Vagina (tissue), 2 donors: ENCODE measurements around the gene RALGAPB. TPM values are rescaled to one million over a fixed set of nuclear protein-coding genes. Genes with fewer than 3 reads are reported as not detected.

Experiments
- DNase-seq, 2 donors: peaks; one replicate each; pipeline ENCODE4 v3.0.0-alpha.2; 2017; ENCODE audit errors: extremely low spot score in 2 of 2
- H3K27ac ChIP-seq: fragments of 200-600 bp; sonication (generic); one replicate; pipeline ENCODE4 v1.5.1; 2019
- H3K27me3 ChIP-seq: fragments of 200-600 bp; sonication (generic); one replicate; pipeline ENCODE4 v1.5.1; 2019
- H3K36me3 ChIP-seq, 2 donors: fragments of 200-600 bp; sonication (generic); one replicate each; pipeline ENCODE4 v1.5.1; 2017 to 2019
- H3K4me1 ChIP-seq: fragments of 200-600 bp; sonication (generic); one replicate; pipeline ENCODE4 v1.5.1; 2019
- H3K4me3 ChIP-seq, 2 donors: fragments of 200-600 bp; sonication (generic); 1 replicate in 1 of 2; 2 replicates in 1 of 2; pipeline ENCODE4 v1.5.1; 2016 to 2019
- H3K9me3 ChIP-seq: fragments of 200-600 bp; sonication (generic); one replicate; pipeline ENCODE4 v1.5.1; 2019
- CTCF ChIP-seq, 3 experiments: fragments of 450-650 bp in 2 of 3; fragments of 200-600 bp in 1 of 3; sonication (generic) in 1 of 3; IDR thresholded peaks; one replicate each; pipeline ENCODE4 v1.5.1; 2017 to 2019; ENCODE audit warnings: antibody characterized with exemption in 3 of 3, mild to moderate bottlenecking in 2 of 3, moderate library complexity in 2 of 3
- POLR2A ChIP-seq, 2 donors: fragments of 450-650 bp; IDR thresholded peaks; one replicate each; pipeline ENCODE4 v1.6.1; 2017; ENCODE audit warnings: antibody characterized with exemption in 2 of 2, mild to moderate bottlenecking in 2 of 2, moderate library complexity in 2 of 2
- POLR2AphosphoS5 ChIP-seq, 2 donors: sonication (generic); formaldehyde crosslinking; IDR thresholded peaks; one replicate each; pipeline ENCODE4 v1.9.0; 2017; ENCODE audit warnings: antibody characterized with exemption in 2 of 2, mild to moderate bottlenecking in 2 of 2, low read depth in 1 of 2; ENCODE audit not compliant: insufficient read depth in 1 of 2
- intact Hi-C: fragments of 100-400 bp; cut with DNase I; formaldehyde crosslinking; loops from one replicate; pipeline ENCODE4 v1.15.1; 2023
- total RNA-seq: library from RNA; depleted of rRNA; stranded (reverse); fragments of >200 nt; gene quantifications from one replicate; pipeline ENCODE4 v1.2.3, GENCODE V29; 2016

The RALGAPB gene
- total RNA-seq, 1 donor from 2014 or later = 45.2 TPM

DNA sequence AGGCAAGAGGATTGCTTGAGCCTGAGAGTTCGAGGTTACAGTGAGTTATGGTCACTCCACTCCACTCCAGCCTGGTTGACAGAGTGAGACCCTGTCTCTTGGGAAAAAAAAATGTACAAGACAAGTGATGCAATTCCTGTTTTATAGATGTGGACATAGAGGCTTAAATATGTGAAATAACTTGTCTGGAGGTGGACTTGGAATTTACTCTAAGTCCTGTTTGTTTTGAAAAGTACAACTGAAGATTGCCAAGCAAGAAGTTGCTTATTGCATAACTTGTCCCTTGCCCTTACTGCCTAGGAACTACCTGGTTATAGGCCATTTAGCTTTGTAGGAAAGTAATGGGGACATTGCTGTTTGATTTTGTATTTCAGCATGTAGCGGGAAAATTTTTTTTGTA lies 82.3 kb downstream of the RALGAPB start:
- no peaks in the 10 kb centered on the region for H3K4me1 ChIP-seq

DNA sequence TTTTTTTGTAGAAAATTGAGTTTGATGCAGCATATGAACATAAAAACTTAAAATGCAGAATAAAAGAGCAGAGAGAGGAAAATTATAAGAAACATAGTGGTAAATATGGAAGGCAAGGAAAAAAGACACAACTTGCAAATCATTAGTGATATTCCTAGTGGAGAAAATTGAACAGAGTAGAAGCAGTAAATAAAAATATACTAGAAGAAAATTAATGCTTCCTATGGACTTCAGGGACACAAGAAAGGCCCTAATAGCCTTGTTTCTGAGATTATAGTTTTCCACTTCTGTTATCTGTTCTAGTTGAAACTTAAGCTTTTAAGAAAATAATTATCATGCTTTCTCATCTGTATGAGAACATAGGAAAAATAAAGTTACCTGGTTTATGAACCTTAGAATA lies 82.8 kb downstream of the RALGAPB start:
- TF ChIP-seq CTCF (IDR thresholded peaks at IDR 0.05) = no peak
- TF ChIP-seq POLR2AphosphoS5 (IDR thresholded peaks at IDR 0.05; ENCODE audit: insufficient read depth in 1 of 2, low read depth in 1 of 2) = no peak
- TF ChIP-seq POLR2A (IDR thresholded peaks at IDR 0.05) = no peak
- no peak overlapping the region for H3K27ac ChIP-seq
- peaks cover 0 to 84% of the 10 kb centered on the region in 2 donors for H3K36me3 ChIP-seq
- DNase-seq = no peak
- no peaks in the 10 kb centered on the region for H3K4me1 ChIP-seq
- no peak overlapping the region for H3K4me3 ChIP-seq
- no peaks in the 10 kb centered on the region for H3K9me3 ChIP-seq
- intact Hi-C loops = no loop called here
- H3K27me3 ChIP-seq = no peaks in the 10 kb centered on the region

More for the DNA sequence above, 82.3 kb downstream of the RALGAPB start:
- intact Hi-C loops = no loop called here
- TF ChIP-seq CTCF (IDR thresholded peaks at IDR 0.05) = no peak
- TF ChIP-seq POLR2A (IDR thresholded peaks at IDR 0.05) = no peak
- no peak for TF ChIP-seq POLR2AphosphoS5 (IDR thresholded peaks at IDR 0.05; ENCODE audit: insufficient read depth in 1 of 2, low read depth in 1 of 2)
- Histone ChIP-seq H3K27ac (no peak overlapping the region), H3K9me3 (no peaks in the 10 kb centered on the region), H3K36me3 (peaks cover 0 to 84% of the 10 kb centered on the region in 2 donors), H3K4me3 (no peak overlapping the region), H3K27me3 (no peaks in the 10 kb centered on the region)
- DNase-seq = no peak

- Histone ChIP-seq H3K36me3 (peaks cover 0 to 73% of the 10 kb centered on the region in 2 donors), H3K9me3 (no peaks in the 10 kb centered on the region), H3K27ac (no peak overlapping the region), H3K27me3 (no peaks in the 10 kb centered on the region), H3K4me3 (no peak overlapping the region), H3K4me1 (no peaks in the 10 kb centered on the region)
- intact Hi-C loops = no loop called here
- TF ChIP-seq CTCF (IDR thresholded peaks at IDR 0.05) (no peak), POLR2A (IDR thresholded peaks at IDR 0.05) (no peak), POLR2AphosphoS5 (IDR thresholded peaks at IDR 0.05; ENCODE audit: insufficient read depth in 1 of 2, low read depth in 1 of 2) (no peak)
- DNase-seq = no peak
Observed at GRCh38 chr20:38557174-38557573, 84.5 kb downstream of the RALGAPB start.

GRCh38 chr20:38558596-38559360 lies 86.1 kb downstream of the RALGAPB start:
- intact Hi-C loops = no loop called here
- DNase-seq = no peak
- TF ChIP-seq CTCF (IDR thresholded peaks at IDR 0.05) (no peak), POLR2A (IDR thresholded peaks at IDR 0.05) (no peak)
- Histone ChIP-seq H3K27ac (no peak overlapping the region), H3K4me1 (no peaks in the 10 kb centered on the region), H3K4me3 (no peak overlapping the region), H3K9me3 (no peaks in the 10 kb centered on the region), H3K27me3 (no peaks in the 10 kb centered on the region), H3K36me3 (peaks cover 0 to 64% of the 10 kb centered on the region in 2 donors)

DNA sequence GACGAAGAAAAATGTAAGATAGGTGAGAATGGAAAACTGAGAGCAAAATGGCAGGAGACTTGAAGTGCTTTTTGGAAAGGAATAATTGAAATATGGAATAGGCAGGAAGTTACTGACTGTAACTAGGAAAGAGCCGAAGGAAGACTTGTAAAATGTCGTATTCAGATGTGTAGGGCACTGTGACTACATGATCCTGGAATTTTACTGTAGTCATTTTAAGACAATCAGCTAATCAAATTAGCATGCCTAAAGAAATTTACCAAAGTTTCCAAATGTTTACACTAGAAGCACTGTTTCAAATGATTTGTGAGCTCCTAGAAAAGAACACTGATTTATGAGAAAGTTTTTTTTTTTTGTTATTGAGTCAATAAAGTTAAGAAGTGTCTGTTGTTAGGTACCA lies 87.1 kb downstream of the RALGAPB start:
- Histone ChIP-seq H3K27me3 (no peaks in the 10 kb centered on the region), H3K4me3 (no peak overlapping the region), H3K9me3 (no peaks in the 10 kb centered on the region), H3K4me1 (no peaks in the 10 kb centered on the region), H3K36me3 (peaks cover 0 to 56% of the 10 kb centered on the region in 2 donors), H3K27ac (no peak overlapping the region)
- intact Hi-C loops = no loop called here
- TF ChIP-seq CTCF (IDR thresholded peaks at IDR 0.05) = no peak
- no peak for DNase-seq
